Measurements from ENCODE around the gene NOD2. TPM values are rescaled to one million over a fixed set of nuclear protein-coding genes. Genes with fewer than 3 reads are reported as not detected.
A peak's percentile ranks its signal among the peaks of the same experiment; 100 is the strongest.

Gene NOD2
- total and polyA plus RNA-seq, 2 of the 13 experiments (the other 11 are each of a cell fraction or from before 2014, with no cell fraction given): 0.27 to 0.81 TPM

- TF ChIP-seq SALL1 (CRISPR knock-in tag; IDR thresholded peaks at IDR 0.05) (peak; percentile 37; the same call in 1 of the 2 replicates), JUND (CRISPR knock-in tag; IDR thresholded peaks at IDR 0.05) (peak; percentile 38; the same call in 1 of the 2 replicates), ZNF687 (CRISPR knock-in tag; IDR thresholded peaks at IDR 0.05) (0 out of 2 replicates have a peak, but pooled peaks have one; percentile 16), KDM2A (CRISPR knock-in tag; IDR thresholded peaks at IDR 0.05; ENCODE audit: borderline replicate concordance, low read depth) (peak; percentile 22; the same call in 1 of the 2 replicates), BHLHE40 (IDR thresholded peaks at IDR 0.05; ENCODE audit: low read length) (peak; percentile 75), HNF1B (CRISPR knock-in tag; IDR thresholded peaks at IDR 0.05) (0 out of 2 replicates have a peak, but pooled peaks have one; percentile 27), ATF3 (CRISPR knock-in tag; IDR thresholded peaks at IDR 0.05) (peak; percentile 67; the same call in 1 of the 2 replicates), ZBED4 (CRISPR knock-in tag; IDR thresholded peaks at IDR 0.05; ENCODE audit: borderline replicate concordance) (peak; percentile 49; the same call in 1 of the 2 replicates)
Observed at GRCh38 chr16:50657241-50657640, 36.2 kb upstream of the NOD2 start (continued).

Measured in HepG2 (cell line).